HTERT RPE-1 (cell line): Measurements from ENCODE around the gene NCKAP5.

ENCODE experiments used
- in situ Hi-C: fragments of 300-500 bp; cut with MboI; formaldehyde crosslinking; loops from 4 replicates; pipeline ENCODE4 v1.14.3; 2020; ENCODE audit warnings: low sequenced_read_pairs

NCKAP5 gene

DNA sequence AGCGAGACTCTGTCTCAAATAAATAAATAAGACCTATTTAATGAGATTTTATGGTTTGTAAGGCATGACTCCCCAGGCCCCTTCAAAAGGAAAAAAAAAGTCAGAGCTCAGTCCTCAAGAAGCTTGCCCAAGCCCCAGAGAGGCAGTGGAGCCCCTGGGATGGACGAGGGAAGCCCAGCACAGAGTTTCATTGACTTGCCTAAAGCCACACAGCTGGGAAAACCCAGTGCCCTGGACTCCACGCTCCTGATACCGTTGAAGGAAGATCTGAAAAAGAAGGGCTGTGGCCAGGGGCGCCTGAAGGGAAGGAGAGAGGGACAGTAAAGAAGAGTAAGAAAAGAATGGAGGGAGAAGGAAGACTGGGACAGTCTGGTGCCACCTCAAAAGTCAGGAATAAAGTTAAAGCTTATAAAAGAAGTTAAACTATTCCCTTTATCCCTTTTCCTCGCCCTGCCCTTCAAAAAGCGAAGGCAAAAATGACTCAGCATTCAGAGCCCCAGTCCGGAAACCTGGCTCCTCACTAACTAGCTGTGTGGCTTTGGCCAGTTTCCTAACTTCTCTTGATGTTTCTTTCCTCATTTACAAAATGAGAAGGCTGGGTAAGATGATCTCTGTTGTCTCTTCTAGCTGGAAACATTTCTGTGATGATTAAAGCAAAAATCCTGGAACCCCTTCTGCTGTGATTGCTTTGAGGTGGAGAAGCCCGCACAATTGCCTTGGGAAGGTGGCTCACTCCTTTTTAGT is 945.0 kb downstream of the NCKAP5 start:
- in situ Hi-C loops: no loop called here
